Measurements from ENCODE around the gene PCED1A. TPM values are rescaled to one million over a fixed set of nuclear protein-coding genes. Genes with fewer than 3 reads are reported as not detected.
A peak's percentile ranks its signal among the peaks of the same experiment; 100 is the strongest.

Gene PCED1A
- total RNA-seq, 2 donors from 2014 or later: 45.8 to 47.0 TPM

GRCh38 chr20:2873010-2873746, 32.7 kb upstream of the PCED1A start, which contains the start of gene PTPRA:
PTPRA (plus strand) TSS chr20:2873481; CDS start chr20:2964278, 90,797 bp downstream.
- Mint-ChIP-seq H3K27ac (peak within 1 kb of the TSS; percentile 89), H3K36me3 (ENCODE audit: low read depth) (no peaks in the 10 kb centered on the region), H3K4me3 (peak within 1 kb of the TSS; percentile 96), H3K27me3 (no peaks in the 10 kb centered on the region), H3K4me1 (peaks cover 36% of the 10 kb centered on the region)
- DNase-seq: peak; percentile 80 to 88 (median 81)
- peak; percentile 93 for ATAC-seq
- H3K9me3 ChIP-seq (ENCODE audit: control insufficient read depth, low read length, poor library complexity, severe bottlenecking): no peaks in the 10 kb centered on the region

GRCh38 chr20:2872459-2873009, 32.1 kb upstream of the PCED1A start:
- peak overlapping the region; percentile 96 for H3K4me3 Mint-ChIP-seq
- no peaks in the 10 kb centered on the region for H3K9me3 ChIP-seq (ENCODE audit: control insufficient read depth, low read length, poor library complexity, severe bottlenecking)
- peaks cover 37% of the 10 kb centered on the region for H3K4me1 Mint-ChIP-seq
- DNase-seq (peak; percentile 62 to 64 (median 63)), ATAC-seq (peak; percentile 68)
- H3K36me3 Mint-ChIP-seq (ENCODE audit: low read depth): no peaks in the 10 kb centered on the region
- no peaks in the 10 kb centered on the region for H3K27me3 Mint-ChIP-seq
- peak overlapping the region; percentile 87 for H3K27ac Mint-ChIP-seq

GRCh38 chr20:2871661-2872458, 31.4 kb upstream of the PCED1A start:
- ATAC-seq: no peak
- no peaks in the 10 kb centered on the region for H3K9me3 ChIP-seq (ENCODE audit: control insufficient read depth, low read length, poor library complexity, severe bottlenecking)
- H3K4me1 Mint-ChIP-seq: peaks cover 43% of the 10 kb centered on the region

GRCh38 chr20:2871111-2871465, 30.6 kb upstream of the PCED1A start:
- Mint-ChIP-seq H3K27me3 (no peaks in the 10 kb centered on the region), H3K4me1 (peaks cover 35% of the 10 kb centered on the region), H3K36me3 (ENCODE audit: low read depth) (no peaks in the 10 kb centered on the region), H3K4me3 (no peak overlapping the region), H3K27ac (no peak overlapping the region)
- DNase-seq (no peak), ATAC-seq (no peak)
- H3K9me3 ChIP-seq (ENCODE audit: control insufficient read depth, low read length, poor library complexity, severe bottlenecking): no peaks in the 10 kb centered on the region

More at GRCh38 chr20:2871661-2872458, 31.4 kb upstream of the PCED1A start:
- DNase-seq: peak in 1 of 3 donors; percentile 15
- Mint-ChIP-seq H3K27me3 (no peaks in the 10 kb centered on the region), H3K4me3 (peak overlapping the region; percentile 96), H3K36me3 (ENCODE audit: low read depth) (no peaks in the 10 kb centered on the region), H3K27ac (no peak overlapping the region)

- H3K9me3 ChIP-seq (ENCODE audit: control insufficient read depth, low read length, poor library complexity, severe bottlenecking): no peaks in the 10 kb centered on the region
- H3K36me3 Mint-ChIP-seq (ENCODE audit: low read depth): peaks cover 2% of the 10 kb centered on the region
- no peak for DNase-seq
- H3K27me3 Mint-ChIP-seq: no peaks in the 10 kb centered on the region
- H3K4me1 Mint-ChIP-seq: peaks cover 26% of the 10 kb centered on the region
- H3K4me3 Mint-ChIP-seq: no peak overlapping the region
- no peak for ATAC-seq
- H3K27ac Mint-ChIP-seq: no peak overlapping the region
Measured at GRCh38 chr20:2869381-2869780, 28.9 kb upstream of the PCED1A start.

- no peaks in the 10 kb centered on the region for H3K27me3 Mint-ChIP-seq
- H3K4me1 Mint-ChIP-seq: peaks cover 18% of the 10 kb centered on the region
- DNase-seq (no peak), ATAC-seq (no peak)
- peaks cover 2% of the 10 kb centered on the region for H3K36me3 Mint-ChIP-seq (ENCODE audit: low read depth)
- H3K4me3 Mint-ChIP-seq: peak overlapping the region; percentile 52
- H3K9me3 ChIP-seq (ENCODE audit: control insufficient read depth, low read length, poor library complexity, severe bottlenecking): no peaks in the 10 kb centered on the region
- H3K27ac Mint-ChIP-seq: peak overlapping the region; percentile 66
Measured at GRCh38 chr20:2867081-2867864, 26.8 kb upstream of the PCED1A start.

GRCh38 chr20:2866236-2866635, 25.8 kb upstream of the PCED1A start:
- Mint-ChIP-seq H3K4me3 (no peak overlapping the region), H3K27ac (no peak overlapping the region)
- no peak for ATAC-seq

GRCh38 chr20:2865630-2866029, 25.2 kb upstream of the PCED1A start:
- peaks cover 18% of the 10 kb centered on the region for H3K4me1 Mint-ChIP-seq
- H3K27me3 Mint-ChIP-seq: no peaks in the 10 kb centered on the region
- peak overlapping the region; percentile 43 for H3K27ac Mint-ChIP-seq
- H3K9me3 ChIP-seq (ENCODE audit: control insufficient read depth, low read length, poor library complexity, severe bottlenecking): no peaks in the 10 kb centered on the region
- H3K36me3 Mint-ChIP-seq (ENCODE audit: low read depth): peaks cover 2% of the 10 kb centered on the region
- ATAC-seq: peak; percentile 50
- DNase-seq: no peak
- peak overlapping the region; percentile 45 for H3K4me3 Mint-ChIP-seq

More at GRCh38 chr20:2866236-2866635, 25.8 kb upstream of the PCED1A start:
- H3K9me3 ChIP-seq (ENCODE audit: control insufficient read depth, low read length, poor library complexity, severe bottlenecking): no peaks in the 10 kb centered on the region
- Mint-ChIP-seq H3K4me1 (peaks cover 18% of the 10 kb centered on the region), H3K36me3 (ENCODE audit: low read depth) (peaks cover 2% of the 10 kb centered on the region), H3K27me3 (no peaks in the 10 kb centered on the region)
- DNase-seq: no peak

GRCh38 chr20:2865101-2865500, 24.6 kb upstream of the PCED1A start:
- H3K9me3 ChIP-seq (ENCODE audit: control insufficient read depth, low read length, poor library complexity, severe bottlenecking): no peaks in the 10 kb centered on the region
- peaks cover 18% of the 10 kb centered on the region for H3K4me1 Mint-ChIP-seq
- peak overlapping the region; percentile 45 for H3K4me3 Mint-ChIP-seq
- DNase-seq: no peak
- H3K36me3 Mint-ChIP-seq (ENCODE audit: low read depth): peaks cover 2% of the 10 kb centered on the region
- no peaks in the 10 kb centered on the region for H3K27me3 Mint-ChIP-seq
- ATAC-seq: no peak
- H3K27ac Mint-ChIP-seq: peak overlapping the region; percentile 43

GRCh38 chr20:2864626-2865025, 24.2 kb upstream of the PCED1A start:
- Mint-ChIP-seq H3K27ac (peak overlapping the region; percentile 43), H3K27me3 (no peaks in the 10 kb centered on the region), H3K4me1 (peaks cover 18% of the 10 kb centered on the region), H3K36me3 (ENCODE audit: low read depth) (peaks cover 2% of the 10 kb centered on the region), H3K4me3 (no peak overlapping the region)
- ATAC-seq: no peak
- DNase-seq: no peak
- no peaks in the 10 kb centered on the region for H3K9me3 ChIP-seq (ENCODE audit: control insufficient read depth, low read length, poor library complexity, severe bottlenecking)

GRCh38 chr20:2859330-2860121, 19.1 kb upstream of the PCED1A start:
- Mint-ChIP-seq H3K27me3 (no peaks in the 10 kb centered on the region), H3K27ac (no peak overlapping the region), H3K36me3 (ENCODE audit: low read depth) (peaks cover 3% of the 10 kb centered on the region), H3K4me1 (peaks cover 9% of the 10 kb centered on the region), H3K4me3 (no peak overlapping the region)
- H3K9me3 ChIP-seq (ENCODE audit: control insufficient read depth, low read length, poor library complexity, severe bottlenecking): no peaks in the 10 kb centered on the region
- ATAC-seq (no peak), DNase-seq (no peak)

- DNase-seq (no peak), ATAC-seq (no peak)
- no peak overlapping the region for H3K4me3 Mint-ChIP-seq
- no peaks in the 10 kb centered on the region for H3K27me3 Mint-ChIP-seq
- H3K27ac Mint-ChIP-seq: no peak overlapping the region
- peaks cover 3% of the 10 kb centered on the region for H3K36me3 Mint-ChIP-seq (ENCODE audit: low read depth)
- H3K4me1 Mint-ChIP-seq: peaks cover 9% of the 10 kb centered on the region
- no peaks in the 10 kb centered on the region for H3K9me3 ChIP-seq (ENCODE audit: control insufficient read depth, low read length, poor library complexity, severe bottlenecking)
Measured at GRCh38 chr20:2858591-2858990, 18.1 kb upstream of the PCED1A start.

Measured in T-helper 17 cell (primary cell).